Measurements from ENCODE around the gene PDZRN3.

The PDZRN3 gene

GRCh38 chr3:73552700-73553099 is 72.0 kb downstream of the PDZRN3 start:
- DNase-seq = no peak

GRCh38 chr3:73550032-73550431 is 74.7 kb downstream of the PDZRN3 start:
- DNase-seq = no peak

- no peak for DNase-seq
Measured at GRCh38 chr3:73549051-73549600, 75.6 kb downstream of the PDZRN3 start.

GRCh38 chr3:73548436-73548835 is 76.3 kb downstream of the PDZRN3 start:
- no peak for DNase-seq

GRCh38 chr3:73547427-73548248 is 77.1 kb downstream of the PDZRN3 start:
- no peak for DNase-seq

GRCh38 chr3:73546961-73547360 is 77.8 kb downstream of the PDZRN3 start:
- DNase-seq = no peak

GRCh38 chr3:73543412-73543811 is 81.3 kb downstream of the PDZRN3 start:
- DNase-seq = no peak

- no peak for DNase-seq
Measured at GRCh38 chr3:73542136-73542535, 82.6 kb downstream of the PDZRN3 start.

GRCh38 chr3:73540969-73541740 is 83.6 kb downstream of the PDZRN3 start:
- no peak for DNase-seq

GRCh38 chr3:73538486-73538885 is 86.3 kb downstream of the PDZRN3 start:
- DNase-seq = no peak

- DNase-seq = no peak
Measured at GRCh38 chr3:73536952-73537351, 87.8 kb downstream of the PDZRN3 start.

GRCh38 chr3:73536336-73536895 is 88.3 kb downstream of the PDZRN3 start:
- DNase-seq = no peak

- no peak for DNase-seq
Measured at GRCh38 chr3:73535931-73536330, 88.8 kb downstream of the PDZRN3 start.

GRCh38 chr3:73535137-73535536 is 89.6 kb downstream of the PDZRN3 start:
- no peak for DNase-seq

- no peak for DNase-seq
Measured at GRCh38 chr3:73530022-73530396, 94.7 kb downstream of the PDZRN3 start.

GRCh38 chr3:73529308-73530021 is 95.3 kb downstream of the PDZRN3 start:
- DNase-seq = no peak

GRCh38 chr3:73525591-73525990 is 99.2 kb downstream of the PDZRN3 start:
- no peak for DNase-seq

GRCh38 chr3:73523661-73524060 is 101.1 kb downstream of the PDZRN3 start:
- DNase-seq = no peak

GRCh38 chr3:73521734-73522336 is 102.9 kb downstream of the PDZRN3 start:
- no peak for DNase-seq

- DNase-seq = no peak
Measured at GRCh38 chr3:73520931-73521461, 103.7 kb downstream of the PDZRN3 start.

- no peak for DNase-seq
Measured at GRCh38 chr3:73516631-73517030, 108.1 kb downstream of the PDZRN3 start.

- DNase-seq = no peak
Measured at GRCh38 chr3:73513260-73513659, 111.5 kb downstream of the PDZRN3 start.
